Activated naive CD8-positive, alpha-beta T cell treated with anti-CD3 and anti-CD28 coated beads, Interleukin-2, amount 50 U/mL, for 16 hours (primary cell): Measurements from ENCODE around the gene PSTK.

Source experiments
- DNase-seq: peaks from one replicate; pipeline ENCODE4 v3.0.0-alpha.2; 2020; ENCODE audit warnings: low read depth, low spot score

The PSTK gene

DNA sequence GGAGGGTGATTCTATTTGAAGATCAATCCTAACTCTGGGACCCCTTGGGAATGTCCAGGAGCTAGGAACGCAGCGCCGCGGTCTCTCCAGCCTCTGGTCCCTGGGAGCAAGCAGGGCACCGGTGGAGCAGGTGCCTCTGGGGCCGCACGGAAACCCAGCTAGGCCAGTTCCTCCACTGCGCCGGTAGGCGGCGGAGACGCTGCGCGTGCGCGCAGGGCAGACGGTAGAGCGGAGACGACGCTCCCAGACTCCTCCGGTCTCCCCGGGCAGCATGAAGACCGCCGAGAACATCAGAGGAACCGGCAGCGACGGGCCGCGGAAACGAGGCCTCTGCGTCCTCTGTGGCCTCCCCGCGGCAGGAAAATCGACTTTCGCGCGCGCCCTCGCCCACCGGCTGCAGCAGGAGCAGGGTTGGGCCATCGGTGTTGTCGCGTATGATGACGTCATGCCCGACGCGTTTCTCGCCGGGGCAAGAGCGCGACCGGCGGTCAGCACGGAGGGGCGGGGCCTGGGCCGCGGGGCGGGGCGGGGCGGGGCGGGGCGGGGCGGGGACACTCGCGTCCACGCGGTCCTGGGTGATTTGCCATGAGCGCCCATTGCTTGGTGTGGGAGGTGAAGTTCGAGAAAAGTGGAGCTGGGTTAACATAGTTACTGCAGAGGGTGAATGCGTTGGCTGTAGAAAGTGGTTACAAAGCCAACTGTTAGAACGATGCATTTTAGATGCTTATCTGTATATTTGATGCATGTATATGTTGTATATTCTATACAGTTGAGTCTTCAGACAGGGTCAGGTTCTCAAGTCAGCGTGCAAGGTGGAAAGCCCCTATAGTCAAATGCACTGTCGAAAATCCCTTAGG, at the start of gene PSTK:
Gene PSTK (plus strand): TSS at position 193 of the 857 bp plus-strand sequence. CDS start 79 bp downstream, at position 272.
- peak; percentile 72 for DNase-seq

- DNase-seq: no peak
Observed at GRCh38 chr10:122931088-122931906, 48.9 kb upstream of the PSTK start.

DNA sequence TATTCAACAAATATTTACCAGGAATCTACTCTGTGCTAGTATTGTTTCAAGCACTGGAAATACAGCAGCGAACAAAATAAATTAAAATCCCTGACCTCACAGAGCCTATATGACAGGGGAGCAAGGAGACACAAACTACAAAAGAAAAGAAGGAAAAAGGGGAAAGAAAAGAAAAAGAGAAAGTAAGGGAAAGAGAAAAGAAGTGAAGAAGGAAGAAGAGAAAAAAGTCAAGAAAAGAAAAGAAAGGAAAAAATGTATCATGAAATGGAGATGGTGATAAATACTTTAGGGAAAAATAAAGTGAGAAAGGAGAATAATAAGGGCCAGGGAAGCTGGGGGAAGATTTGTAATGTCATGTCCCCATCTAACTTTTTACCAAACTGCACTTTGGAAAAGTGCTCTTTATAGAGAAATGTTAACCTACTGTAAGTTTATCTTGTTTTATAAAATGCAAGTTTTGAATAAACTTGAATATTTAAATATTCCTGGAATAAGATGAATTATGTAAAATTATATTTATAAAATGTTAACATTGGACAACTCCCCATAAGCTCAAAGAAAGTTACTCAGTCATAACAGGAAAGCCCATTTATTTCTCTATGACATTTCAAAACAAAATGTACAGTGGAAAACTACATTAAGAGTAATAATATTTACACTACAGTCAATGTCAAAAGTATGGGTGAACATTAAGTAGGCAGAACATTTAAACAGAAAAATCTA, 40.9 kb upstream of the PSTK start:
- no peak for DNase-seq

DNA sequence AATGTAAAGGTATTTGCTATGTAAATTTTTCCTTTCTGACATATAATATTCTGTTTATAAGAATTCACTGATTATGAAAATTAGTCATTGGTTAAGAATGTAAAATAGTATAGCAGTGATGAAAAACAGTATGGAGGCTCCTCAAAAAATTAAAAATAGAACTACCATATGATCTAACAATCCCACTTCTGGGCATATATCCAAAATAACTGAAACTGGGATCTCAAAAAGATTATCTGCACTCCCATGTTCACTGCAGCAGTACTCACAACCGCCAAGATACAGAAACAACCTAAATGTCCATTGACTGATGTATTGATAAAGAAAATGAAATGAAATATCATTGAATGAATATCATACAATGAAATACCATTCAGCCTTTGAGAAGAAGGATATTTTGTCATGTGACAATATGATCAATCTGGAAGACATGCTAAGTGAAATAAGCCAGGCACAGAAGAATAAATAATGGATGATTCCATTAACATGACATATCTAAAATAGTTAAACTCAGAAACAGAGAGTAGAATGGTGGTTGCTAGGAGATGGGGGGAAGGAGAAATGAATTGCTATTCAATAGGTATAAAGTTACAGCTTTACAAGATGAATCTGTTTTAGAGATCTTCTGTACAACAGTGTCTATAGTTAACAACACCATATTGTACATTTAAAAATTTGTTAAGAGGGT, 40.2 kb upstream of the PSTK start:
- no peak for DNase-seq

DNA sequence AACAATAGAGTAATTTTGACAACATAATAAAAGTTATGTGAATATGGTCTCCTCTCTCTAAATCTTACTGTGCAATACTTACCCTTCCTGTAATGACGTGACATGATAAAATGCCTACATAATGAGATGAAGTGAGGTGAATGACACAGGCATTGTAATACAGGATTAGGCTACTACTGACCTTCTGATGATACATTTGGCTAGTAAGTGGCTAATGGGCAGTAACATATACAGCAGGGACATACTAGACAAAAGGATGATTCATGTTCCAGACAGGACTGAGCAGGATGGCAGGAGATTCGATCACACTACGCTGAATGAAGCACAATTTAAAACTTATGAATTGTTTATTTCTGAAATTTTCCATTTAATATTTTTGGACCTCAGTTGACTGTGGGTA, 30.9 kb upstream of the PSTK start:
- DNase-seq: no peak

- peak; percentile 93 for DNase-seq
Observed at GRCh38 chr10:122953902-122954730, 26.1 kb upstream of the PSTK start, which contains the start of gene C10orf88. TSS of gene C10orf88 (minus strand) at chr10:122954227. CDS start at chr10:122954178, 49 bp downstream.

DNA sequence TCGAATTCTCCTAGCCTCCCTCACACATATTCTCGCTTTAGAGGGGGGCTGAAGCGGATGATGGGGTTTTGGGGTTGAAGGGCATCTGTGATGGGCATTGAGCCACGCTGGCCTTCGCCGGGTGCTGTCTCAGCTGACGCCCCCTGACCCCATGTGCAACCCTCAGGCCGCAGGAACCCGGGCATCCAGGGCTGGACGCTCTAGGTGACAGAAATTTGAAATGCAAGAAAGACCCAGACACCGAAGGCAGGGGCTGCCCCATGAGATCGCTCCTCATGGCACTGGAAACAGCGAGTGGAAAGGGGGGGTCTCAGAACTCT, 25.5 kb upstream of the PSTK start:
- no peak for DNase-seq

- no peak for DNase-seq
Observed at GRCh38 chr10:122955892-122956291, 24.3 kb upstream of the PSTK start.

- DNase-seq: no peak
Observed at GRCh38 chr10:122957474-122957873, 22.7 kb upstream of the PSTK start.

- DNase-seq: no peak
Observed at GRCh38 chr10:122962405-122962804, 17.8 kb upstream of the PSTK start.

DNA sequence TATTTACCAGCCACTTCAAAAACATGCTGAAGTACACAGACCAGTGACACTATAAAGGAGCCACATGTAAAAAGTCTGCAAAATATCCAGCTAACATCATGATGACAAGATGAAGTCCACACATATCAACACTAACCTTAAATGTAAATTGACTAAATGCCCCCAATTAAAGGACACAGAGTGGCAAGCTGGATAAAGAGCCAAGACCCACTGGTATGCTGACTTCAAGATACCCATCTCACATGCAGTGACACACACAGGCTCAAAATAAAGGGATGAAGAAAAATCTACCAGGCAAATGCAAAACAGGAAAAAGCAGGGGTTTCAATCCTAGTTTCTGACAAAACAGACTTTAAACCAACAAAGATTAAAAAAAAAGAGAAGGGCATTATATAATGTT, 13.3 kb upstream of the PSTK start:
- no peak for DNase-seq

DNA sequence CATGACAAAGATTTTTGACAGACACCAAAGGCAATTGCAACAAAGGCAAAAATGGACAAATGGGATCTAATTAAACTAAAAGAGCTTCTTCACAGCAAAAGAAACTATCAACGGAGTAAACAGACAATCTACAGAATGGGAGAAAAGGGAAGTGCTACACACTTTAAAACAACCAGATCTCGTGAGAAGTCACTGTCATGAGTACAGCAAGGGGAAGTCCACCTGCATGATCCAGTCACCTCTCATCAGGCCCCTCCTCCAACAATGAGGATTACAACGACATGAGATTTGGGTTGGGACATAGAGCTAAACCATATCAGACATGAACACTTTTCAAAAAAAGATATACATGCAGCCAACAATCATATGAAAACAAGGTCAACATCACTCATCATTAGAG, 11.5 kb upstream of the PSTK start:
- DNase-seq: no peak

DNA sequence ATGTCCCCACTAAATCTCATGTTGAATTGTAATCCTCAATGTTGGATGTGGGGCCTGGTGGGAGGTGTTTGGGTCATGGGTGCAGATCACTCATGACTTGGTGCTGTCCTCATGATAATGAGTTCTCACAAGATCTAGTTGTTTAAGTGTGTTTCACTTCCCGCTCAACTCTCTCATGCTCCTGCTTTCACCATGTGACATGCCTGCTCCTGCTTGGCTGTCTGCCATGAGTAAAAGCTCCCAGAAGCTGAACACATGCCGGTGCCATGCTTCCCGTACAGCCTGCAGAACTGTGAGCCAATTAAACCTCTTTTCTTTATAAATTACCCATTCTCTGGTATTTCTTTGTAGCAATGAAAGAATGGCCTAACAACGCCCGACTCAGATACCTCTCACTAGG, 6.2 kb upstream of the PSTK start:
- DNase-seq: no peak

DNA sequence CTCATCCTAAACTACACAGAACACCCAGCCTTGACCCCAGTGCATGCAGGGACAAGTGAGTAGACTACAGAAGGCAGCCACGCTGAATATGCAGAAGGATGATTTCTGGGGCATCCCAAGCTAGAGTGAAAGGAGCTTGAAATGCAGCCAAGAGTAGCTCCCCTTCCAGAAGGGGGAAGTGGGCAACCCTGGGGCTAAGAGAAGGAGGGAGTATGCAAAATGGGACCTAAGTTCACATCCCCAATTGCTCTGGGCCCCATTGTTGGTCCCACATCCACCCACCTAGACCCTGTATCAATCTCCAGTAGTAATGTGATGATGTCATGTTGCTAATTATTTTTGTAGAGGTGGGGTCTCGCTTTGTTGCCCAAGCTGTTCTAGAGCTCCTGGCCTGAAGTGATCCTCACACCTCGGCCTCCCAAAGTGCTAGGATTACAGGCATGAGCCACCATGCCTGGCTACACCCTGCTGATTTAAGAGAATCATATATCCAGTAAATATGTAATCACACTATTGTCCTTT, 5.6 kb upstream of the PSTK start:
- DNase-seq: no peak

GRCh38 chr10:122981066-122981464, 864 bp downstream of the PSTK start:
- no peak for DNase-seq

GRCh38 chr10:122983898-122984297, 3.7 kb downstream of the PSTK start:
- no peak for DNase-seq

DNA sequence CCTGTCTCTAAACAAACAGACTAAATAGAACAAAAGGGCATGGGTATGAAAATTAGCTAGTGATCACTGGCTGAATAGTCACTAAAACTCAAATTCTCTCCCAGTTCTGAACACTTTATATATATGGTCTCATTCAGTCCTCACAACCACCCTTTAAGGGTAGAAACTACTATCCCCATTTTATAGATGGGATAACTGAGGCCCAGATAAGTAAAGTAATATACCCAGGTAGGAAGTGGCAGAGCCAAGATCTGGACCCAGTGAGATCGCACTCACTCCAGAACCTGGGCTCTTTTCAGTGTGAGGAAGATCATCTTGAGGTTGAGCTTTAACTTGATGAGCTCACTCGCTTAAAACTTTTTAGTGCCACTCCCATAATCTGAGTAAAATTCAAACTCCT, 4.5 kb downstream of the PSTK start:
- DNase-seq: no peak

DNA sequence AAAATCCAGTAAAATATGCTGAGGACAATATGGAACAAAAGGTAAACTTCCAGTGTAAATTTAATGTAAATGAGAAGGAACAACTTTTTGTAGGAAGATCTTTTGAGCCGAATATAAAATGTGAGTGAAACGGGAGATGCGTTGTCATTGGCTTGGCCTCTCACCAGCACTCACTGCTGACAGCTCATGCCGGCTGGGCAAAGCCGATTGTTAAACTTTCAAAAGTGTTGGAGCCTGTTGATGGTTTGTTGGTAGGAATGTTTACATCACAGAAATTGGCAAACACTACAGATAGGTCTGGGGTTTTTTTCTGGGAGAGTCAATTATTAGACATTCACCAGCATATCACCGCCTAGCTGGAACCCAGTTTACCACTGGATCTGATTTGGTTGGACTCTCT, 6.1 kb downstream of the PSTK start:
- no peak for DNase-seq

GRCh38 chr10:122988501-122988900, 8.3 kb downstream of the PSTK start:
- DNase-seq: no peak

- no peak for DNase-seq
Observed at GRCh38 chr10:122990278-122990677, 10.1 kb downstream of the PSTK start.
